GM06990 (cell line): ENCODE results near the gene ZNF469.

Experiments
- DNase-seq: peaks from one replicate; pipeline ENCODE4 v3.0.0-alpha.2; 2011; ENCODE audit not compliant: insufficient read length; ENCODE audit errors: extremely low read depth
- H3K27me3 ChIP-seq: replicated peaks from 2 replicates; pipeline ENCODE4 v1.6.0; 2011; ENCODE audit warnings: low read length; ENCODE audit not compliant: control insufficient read depth, insufficient read depth
- H3K36me3 ChIP-seq: 2 replicates; pipeline ENCODE4 v1.5.1; 2011; ENCODE audit warnings: low read length; ENCODE audit not compliant: control insufficient read depth, insufficient read depth
- H3K4me3 ChIP-seq: replicated peaks from 2 replicates; pipeline ENCODE4 v1.5.1; 2011; ENCODE audit warnings: low read depth, mild to moderate bottlenecking, control low read depth, low read length
- TF ChIP-seq, protein P1 (sequence below): IDR thresholded peaks from 2 replicates; pipeline ENCODE4 v1.5.1; 2011; ENCODE audit warnings: low read length, control low read depth, mild to moderate bottlenecking, inconsistent platforms; ENCODE audit not compliant: insufficient read depth, poor library complexity, severe bottlenecking

The ZNF469 gene, protein sequence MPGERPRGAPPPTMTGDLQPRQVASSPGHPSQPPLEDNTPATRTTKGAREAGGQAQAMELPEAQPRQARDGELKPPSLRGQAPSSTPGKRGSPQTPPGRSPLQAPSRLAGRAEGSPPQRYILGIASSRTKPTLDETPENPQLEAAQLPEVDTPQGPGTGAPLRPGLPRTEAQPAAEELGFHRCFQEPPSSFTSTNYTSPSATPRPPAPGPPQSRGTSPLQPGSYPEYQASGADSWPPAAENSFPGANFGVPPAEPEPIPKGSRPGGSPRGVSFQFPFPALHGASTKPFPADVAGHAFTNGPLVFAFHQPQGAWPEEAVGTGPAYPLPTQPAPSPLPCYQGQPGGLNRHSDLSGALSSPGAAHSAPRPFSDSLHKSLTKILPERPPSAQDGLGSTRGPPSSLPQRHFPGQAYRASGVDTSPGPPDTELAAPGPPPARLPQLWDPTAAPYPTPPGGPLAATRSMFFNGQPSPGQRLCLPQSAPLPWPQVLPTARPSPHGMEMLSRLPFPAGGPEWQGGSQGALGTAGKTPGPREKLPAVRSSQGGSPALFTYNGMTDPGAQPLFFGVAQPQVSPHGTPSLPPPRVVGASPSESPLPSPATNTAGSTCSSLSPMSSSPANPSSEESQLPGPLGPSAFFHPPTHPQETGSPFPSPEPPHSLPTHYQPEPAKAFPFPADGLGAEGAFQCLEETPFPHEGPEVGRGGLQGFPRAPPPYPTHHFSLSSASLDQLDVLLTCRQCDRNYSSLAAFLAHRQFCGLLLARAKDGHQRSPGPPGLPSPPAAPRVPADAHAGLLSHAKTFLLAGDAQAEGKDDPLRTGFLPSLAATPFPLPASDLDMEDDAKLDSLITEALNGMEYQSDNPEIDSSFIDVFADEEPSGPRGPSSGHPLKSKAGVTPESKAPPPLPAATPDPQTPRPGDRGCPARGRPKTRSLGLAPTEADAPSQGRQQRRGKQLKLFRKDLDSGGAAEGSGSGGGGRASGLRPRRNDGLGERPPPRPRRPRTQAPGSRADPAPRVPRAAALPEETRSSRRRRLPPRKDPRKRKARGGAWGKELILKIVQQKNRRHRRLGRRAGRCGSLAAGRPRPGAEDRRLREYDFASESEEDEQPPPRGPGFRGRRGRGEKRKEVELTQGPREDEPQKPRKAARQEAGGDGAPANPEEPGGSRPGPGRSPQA (N-terminal part only)

DNA sequence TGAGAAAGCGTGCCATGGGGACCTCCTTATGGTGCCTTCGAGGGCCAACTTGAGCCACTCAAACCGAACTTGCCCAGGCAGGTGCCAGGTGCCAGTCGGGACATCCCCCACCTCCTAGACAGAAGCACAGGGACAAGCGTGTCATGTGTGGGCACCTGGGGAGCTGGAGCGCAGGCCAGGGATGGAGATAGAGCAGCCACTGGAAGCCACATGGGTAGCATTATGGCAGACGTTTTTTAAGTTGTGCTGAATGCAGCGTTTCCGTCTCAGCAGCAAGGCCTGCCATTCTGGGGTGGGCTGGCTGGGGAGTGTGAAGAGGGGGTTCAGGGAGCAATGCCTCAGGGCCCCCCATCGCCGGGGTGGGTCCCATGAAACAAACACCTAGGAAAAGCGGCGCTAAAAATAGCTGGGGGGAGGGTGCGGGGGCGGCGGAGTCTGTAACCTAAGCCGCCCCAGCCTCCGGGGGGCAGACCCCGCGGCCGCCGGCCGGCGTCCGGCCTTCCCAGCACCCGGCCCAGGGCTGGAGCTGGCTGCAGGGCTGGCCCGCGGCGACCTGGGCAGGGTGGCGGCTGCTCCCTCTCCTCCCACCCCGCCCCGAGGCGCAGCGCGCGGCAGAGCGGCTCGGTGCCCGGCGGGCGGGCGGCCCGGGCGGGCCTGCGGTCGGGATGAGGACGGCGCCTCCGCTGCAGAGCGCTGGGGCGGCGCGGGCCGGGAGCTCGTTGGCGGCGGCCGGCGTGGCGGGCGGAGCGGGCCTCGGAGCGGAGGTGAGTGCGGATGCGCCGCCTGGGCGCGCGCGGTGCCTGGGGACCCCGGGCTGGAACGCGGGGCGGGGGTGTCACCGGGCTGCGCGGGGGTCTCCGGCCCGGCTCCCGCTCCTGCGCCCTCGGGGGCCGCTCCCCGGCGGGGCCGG is at the start of gene ZNF469:
Gene ZNF469 (plus strand): TSS at position 469 of the 910 bp plus-strand sequence. CDS start 44,512 bp downstream, outside the sequence.
- Histone ChIP-seq H3K4me3 (no peak within 1 kb of the TSS), H3K27me3 (no peaks in the 10 kb centered on the region), H3K36me3 (no peaks in the 10 kb centered on the region)
- TF ChIP-seq, protein P1, sequence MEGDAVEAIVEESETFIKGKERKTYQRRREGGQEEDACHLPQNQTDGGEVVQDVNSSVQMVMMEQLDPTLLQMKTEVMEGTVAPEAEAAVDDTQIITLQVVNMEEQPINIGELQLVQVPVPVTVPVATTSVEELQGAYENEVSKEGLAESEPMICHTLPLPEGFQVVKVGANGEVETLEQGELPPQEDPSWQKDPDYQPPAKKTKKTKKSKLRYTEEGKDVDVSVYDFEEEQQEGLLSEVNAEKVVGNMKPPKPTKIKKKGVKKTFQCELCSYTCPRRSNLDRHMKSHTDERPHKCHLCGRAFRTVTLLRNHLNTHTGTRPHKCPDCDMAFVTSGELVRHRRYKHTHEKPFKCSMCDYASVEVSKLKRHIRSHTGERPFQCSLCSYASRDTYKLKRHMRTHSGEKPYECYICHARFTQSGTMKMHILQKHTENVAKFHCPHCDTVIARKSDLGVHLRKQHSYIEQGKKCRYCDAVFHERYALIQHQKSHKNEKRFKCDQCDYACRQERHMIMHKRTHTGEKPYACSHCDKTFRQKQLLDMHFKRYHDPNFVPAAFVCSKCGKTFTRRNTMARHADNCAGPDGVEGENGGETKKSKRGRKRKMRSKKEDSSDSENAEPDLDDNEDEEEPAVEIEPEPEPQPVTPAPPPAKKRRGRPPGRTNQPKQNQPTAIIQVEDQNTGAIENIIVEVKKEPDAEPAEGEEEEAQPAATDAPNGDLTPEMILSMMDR: no peak
- no peak for DNase-seq

DNA sequence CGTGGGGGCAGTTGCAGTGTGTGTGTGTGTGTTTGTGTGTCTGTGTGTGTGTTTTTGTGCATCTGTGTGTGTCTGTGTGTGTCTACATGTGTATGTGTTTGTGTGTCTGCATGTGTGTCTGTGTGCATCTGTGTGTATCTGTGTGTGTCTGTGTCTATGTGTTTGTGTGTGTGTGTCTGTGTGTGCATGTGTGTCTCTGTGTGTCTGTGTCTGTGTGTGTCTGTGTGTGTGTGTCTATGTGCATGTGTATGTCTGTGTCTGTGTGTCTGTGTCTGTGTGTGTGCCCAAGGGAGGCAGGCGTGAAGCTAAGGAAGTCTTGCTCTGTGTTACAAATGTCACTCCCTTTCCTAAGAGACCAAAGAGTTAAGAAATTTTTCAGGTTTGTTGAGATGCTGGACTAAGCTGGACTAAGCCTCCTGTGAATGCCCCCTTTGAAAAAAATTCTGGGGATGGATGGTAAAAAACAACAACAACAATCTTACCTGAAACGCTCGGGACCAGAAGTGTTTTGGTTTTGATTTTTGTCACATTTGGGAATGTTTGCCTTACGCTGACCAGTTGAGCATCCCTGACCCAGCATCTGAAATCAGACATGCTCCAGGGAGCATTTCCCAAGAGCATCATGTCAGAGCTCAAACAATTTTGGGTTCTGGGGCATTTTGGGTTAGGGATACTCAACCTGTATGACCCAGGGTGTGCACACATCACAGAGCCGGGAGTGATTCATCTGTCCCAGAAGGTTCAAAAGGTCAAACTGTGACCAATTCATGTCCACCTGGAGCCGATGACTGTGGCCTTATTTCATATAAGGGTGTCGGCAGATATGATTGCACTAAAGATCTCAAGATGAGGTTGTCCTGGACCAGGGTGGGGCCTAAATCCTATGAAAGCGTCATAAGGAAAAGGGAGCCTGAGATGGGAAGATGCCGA is 48.6 kb upstream of the ZNF469 start:
- no peaks in the 10 kb centered on the region for H3K27me3 ChIP-seq
- DNase-seq: no peak
- TF ChIP-seq, protein P1: no peak
- no peaks in the 10 kb centered on the region for H3K36me3 ChIP-seq
- H3K4me3 ChIP-seq: no peak overlapping the region

DNA sequence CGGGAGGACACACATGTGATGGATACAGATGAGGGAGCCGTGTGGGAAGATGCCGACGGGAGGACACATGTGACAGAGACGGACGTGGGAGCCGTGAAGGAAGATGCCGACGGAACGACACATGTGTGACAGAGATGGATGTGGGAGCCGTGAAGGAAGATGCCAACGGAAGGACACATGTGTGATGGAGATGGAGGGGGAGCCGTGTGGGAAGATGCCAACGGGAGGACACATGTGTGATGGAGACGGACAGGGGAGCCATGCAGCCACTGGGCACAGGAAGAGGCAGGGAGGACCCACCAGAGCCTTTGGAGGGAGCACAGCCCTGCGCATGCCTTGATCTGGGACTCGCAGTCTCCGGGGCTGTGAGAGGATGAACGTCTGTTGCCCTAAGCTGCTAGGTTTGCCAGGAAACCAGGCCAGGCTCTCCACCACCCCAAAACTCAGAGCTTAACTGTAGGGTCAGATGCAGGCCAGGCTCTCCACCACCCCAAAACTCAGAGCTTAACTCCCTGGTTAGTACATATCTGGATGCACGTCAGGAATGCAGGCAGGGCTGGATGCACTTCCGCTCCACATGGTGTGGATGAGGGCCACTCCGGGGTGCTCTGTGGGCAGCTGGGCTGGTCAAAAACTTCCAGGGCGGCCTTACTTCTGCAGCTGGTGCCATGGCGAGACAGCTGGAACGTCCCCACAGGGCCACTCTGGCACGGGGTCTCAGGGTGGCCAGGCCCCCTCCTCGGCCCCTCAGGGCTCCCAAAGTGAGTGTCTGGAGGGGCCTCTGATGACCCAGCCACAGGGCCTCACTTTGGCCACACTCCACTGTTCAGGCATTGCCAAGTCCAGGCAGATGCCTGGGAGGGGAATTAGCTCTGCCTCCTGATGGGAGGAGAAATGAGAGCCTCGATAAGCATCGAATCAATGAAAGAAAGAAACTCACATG is 47.7 kb upstream of the ZNF469 start:
- TF ChIP-seq, protein P1: no peak
- no peak for DNase-seq
- no peak overlapping the region for H3K4me3 ChIP-seq
- no peaks in the 10 kb centered on the region for H3K27me3 ChIP-seq
- H3K36me3 ChIP-seq: no peaks in the 10 kb centered on the region

DNA sequence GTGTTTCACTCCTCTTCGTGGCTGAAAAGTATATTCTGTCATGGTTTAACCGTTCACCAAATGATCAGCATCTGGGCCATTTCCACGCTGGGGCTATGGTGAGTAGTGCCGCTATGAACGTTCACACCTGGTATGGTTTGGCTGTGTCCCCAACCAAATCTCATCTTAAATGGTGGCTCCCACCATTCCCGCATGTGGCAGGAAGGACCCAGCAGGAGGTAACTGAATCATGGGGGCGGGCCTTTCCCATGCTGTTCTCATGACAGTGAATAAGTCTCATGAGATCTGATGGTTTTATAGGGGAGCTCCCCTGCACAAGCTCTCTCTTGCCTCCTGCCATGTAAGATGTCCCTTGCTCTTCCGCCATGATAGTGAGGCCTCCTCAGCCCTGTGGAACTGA is 45.7 kb upstream of the ZNF469 start:
- TF ChIP-seq, protein P1: no peak
- H3K4me3 ChIP-seq: no peak overlapping the region
- H3K36me3 ChIP-seq: no peaks in the 10 kb centered on the region
- H3K27me3 ChIP-seq: no peaks in the 10 kb centered on the region
- DNase-seq: no peak
